GM12878 (cell line): ENCODE results near the gene MORN2. TPM values are rescaled to one million over a fixed set of nuclear protein-coding genes. Genes with fewer than 3 reads are reported as not detected.

Experiments used
- ATAC-seq: fragments of 200-7000 bp; cut with Tn5 transposase; 3 replicates; pipeline ENCODE4 v1.9.1; 2020; ENCODE audit warnings: mild to moderate bottlenecking, moderate library complexity
- BruUV-seq: library from RNA; stranded (reverse); fragments of 400-500 nt; replicated peaks from 2 replicates; lab custom pipeline; 2021; lab: Mats Ljungman, UMichigan
- CTCF ChIA-PET: fragments of 300-600 bp; sonication (Branson Sonifier 250); formaldehyde crosslinking; extraction: SDS; loops from one replicate; lab custom pipeline; 2021; ENCODE audit warnings: inconsistent platforms; lab: Yijun Ruan, JAX
- POLR2A ChIA-PET: fragments of 350-600 bp; formaldehyde crosslinking; extraction: SDS; loops from one replicate; lab custom pipeline; 2021; ENCODE audit warnings: inconsistent platforms; lab: Charles Lee
- RAD21 ChIA-PET: fragments of 300-600 bp; sonication (Branson Sonifier 250); formaldehyde crosslinking; loops from one replicate; lab custom pipeline; 2023; ENCODE audit warnings: antibody characterized with exemption; ENCODE audit not compliant: unreplicated experiment; lab: Charles Lee
- SMC1A ChIA-PET: fragments of 300-600 bp; sonication (Branson Sonifier 250); formaldehyde crosslinking; loops from one replicate; lab custom pipeline; 2023; ENCODE audit not compliant: unreplicated experiment, uncharacterized antibody; lab: Charles Lee
- DNase-seq: peaks from one replicate; pipeline ENCODE4 v3.0.0-alpha.2; 2011; ENCODE audit warnings: low read depth, low spot score
- FAIRE-seq: peaks from 3 replicates; lab custom pipeline; 2011; peaks lifted over from hg19 to GRCh38; lab: Jason Lieb, UNC
- H2AFZ ChIP-seq: 2 replicates; pipeline ENCODE4 v1.6.0; 2011; ENCODE audit warnings: low read depth, low read length, control low read depth; ENCODE audit not compliant: control insufficient read depth
- H3K27ac ChIP-seq: 2 replicates; pipeline ENCODE4 v1.5.1; 2011; ENCODE audit warnings: control low read depth; ENCODE audit not compliant: control insufficient read depth, insufficient read depth
- H3K27me3 ChIP-seq, 2 experiments: replicated peaks in 1 of 2; 2 replicates each; pipeline versions ENCODE4 v1.6.0 to v1.6.1; 2011; ENCODE audit warnings: low read length in 1 of 2; ENCODE audit not compliant: control insufficient read depth in 2 of 2, insufficient read depth in 2 of 2
- H3K36me3 ChIP-seq, 2 experiments: 2 replicates each; pipeline ENCODE4 v1.5.1; 2011; ENCODE audit warnings: low read length in 1 of 2; ENCODE audit not compliant: control insufficient read depth in 2 of 2, insufficient read depth in 2 of 2
- H3K4me1 ChIP-seq: 2 replicates; pipeline ENCODE4 v1.6.1; 2011; ENCODE audit warnings: mild to moderate bottlenecking, low read length, moderate library complexity, mixed read lengths; ENCODE audit not compliant: control insufficient read depth, insufficient read depth
- H3K4me2 ChIP-seq: 2 replicates; pipeline ENCODE4 v1.6.0; 2011; ENCODE audit warnings: control low read depth; ENCODE audit not compliant: control insufficient read depth, insufficient read depth
- H3K4me3 ChIP-seq: fragments of 200-600 bp; sonication (generic); 2 replicates; pipeline ENCODE4 v1.5.1; 2016
- H3K79me2 ChIP-seq: 2 replicates; pipeline ENCODE4 v1.6.0; 2011; ENCODE audit warnings: low read length; ENCODE audit not compliant: control insufficient read depth, insufficient read depth
- H3K9ac ChIP-seq: 2 replicates; pipeline ENCODE4 v1.8.0; 2011; ENCODE audit warnings: low read length, control low read depth, mixed read lengths; ENCODE audit not compliant: control insufficient read depth, insufficient read depth
- H3K9me3 ChIP-seq: replicated peaks from 3 replicates; pipeline ENCODE4 v1.5.1; 2011; ENCODE audit warnings: mild to moderate bottlenecking, low read length; ENCODE audit not compliant: control insufficient read depth, insufficient read depth
- H4K20me1 ChIP-seq: 2 replicates; pipeline ENCODE4 v1.6.0; 2011; ENCODE audit not compliant: control insufficient read depth, insufficient read depth
- ATF2 ChIP-seq: IDR thresholded peaks from 2 replicates; pipeline ENCODE4 v1.6.1; 2012; ENCODE audit warnings: low read length, inconsistent platforms
- BCL11A ChIP-seq: IDR thresholded peaks from 2 replicates; pipeline ENCODE4 v1.6.1; 2011; ENCODE audit warnings: low read depth, low read length
- ETV6 ChIP-seq, 2 experiments: fragments of 450-650 bp in 1 of 2; IDR thresholded peaks in 1 of 2; conservative IDR thresholded peaks in 1 of 2; 2 replicates each; pipeline ENCODE4 v1.6.1; 2014; ENCODE audit warnings: antibody characterized with exemption in 1 of 2, borderline replicate concordance in 1 of 2, low read depth in 1 of 2, mild to moderate bottlenecking in 1 of 2, moderate library complexity in 1 of 2
- HDAC2 ChIP-seq: fragments of 200-600 bp; sonication (generic); IDR thresholded peaks from 2 replicates; pipeline ENCODE4 v1.6.1; 2017
- KAT2A ChIP-seq: conservative IDR thresholded peaks from 2 replicates; pipeline ENCODE4 v1.6.1; 2011; ENCODE audit warnings: low read depth, low read length; ENCODE audit not compliant: control insufficient read depth
- SREBF2 ChIP-seq: IDR thresholded peaks from 2 replicates; pipeline ENCODE4 v1.6.1; 2012; ENCODE audit warnings: mild to moderate bottlenecking, low read length
- in situ Hi-C: fragments of 300-500 bp; cut with MboI; formaldehyde crosslinking; loops from 9 replicates; pipeline ENCODE4 v1.14.3; 2018; ENCODE audit warnings: mixed read lengths
- intact Hi-C: fragments of 100-400 bp; cut with micrococcal nuclease; formaldehyde crosslinking; loops from one replicate; pipeline ENCODE4 v1.14.2; 2022; ENCODE audit not compliant: unreplicated experiment
- polyA plus RNA-seq, 11 experiments: library from polyadenylated mRNA; depleted of rRNA in 4 of 11; unstranded in 6 of 11; stranded (reverse) in 5 of 11; fragments of >200 nt; fragmentation: Nextera tagmentation in 4 of 11; fragmentation: Illumina TruSeq in 1 of 11; extraction: Ambion mirVana in 4 of 11; extraction: Trizol in 1 of 11; gene quantifications; 1 replicate in 1 of 11; 2 replicates in 10 of 11; pipeline versions ENCODE4 v1.2.1 to v1.2.3, GENCODE V29; 2011 to 2016; ENCODE audit warnings: inconsistent platforms in 2 of 11, missing spikeins in 2 of 11, low read depth in 1 of 11
- total RNA-seq, 4 experiments: library from RNA; depleted of rRNA in 3 of 4; stranded (reverse); fragments of >200 nt in 3 of 4; fragmentation: Illumina TruSeq in 1 of 4; extraction: Trizol in 1 of 4; gene quantifications; 2 replicates each; pipeline versions ENCODE4 v1.2.1 to v1.2.3, GENCODE V29; 2013 to 2021
- TF ChIP-seq, protein P1 (sequence below): IDR thresholded peaks from 2 replicates; pipeline ENCODE4 v1.6.1; 2011; ENCODE audit warnings: low read depth, mild to moderate bottlenecking, low read length, moderate library complexity, borderline replicate concordance; ENCODE audit errors: extremely low read depth

MORN2 gene
- total and polyA plus RNA-seq, 10 of the 15 experiments (the other 5 are each of a cell fraction or from before 2014, with no cell fraction given): 2.3 to 26.9 (median 8.0) TPM

DNA sequence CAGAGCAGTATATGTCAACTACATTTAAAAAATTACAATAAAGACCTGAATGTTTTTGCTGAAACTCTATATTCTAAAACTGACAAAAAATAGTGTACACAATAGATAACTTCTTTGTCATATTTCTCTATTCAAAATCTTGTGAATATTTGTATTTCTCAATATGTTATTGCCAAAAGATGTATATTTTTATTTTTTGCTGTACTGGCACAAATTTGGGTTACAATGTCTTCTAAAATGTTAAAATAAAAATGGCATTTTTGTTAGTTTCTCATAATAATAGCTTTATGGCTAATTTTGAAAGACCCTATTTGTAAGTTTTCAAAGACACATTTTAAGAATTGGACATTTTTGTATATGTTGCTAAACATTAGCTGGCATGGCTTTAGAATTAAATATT, 13.3 kb downstream of the MORN2 start:
- ATAC-seq: no peak
- Histone ChIP-seq H3K79me2 (no peaks in the 10 kb centered on the region), H3K9ac (no peak overlapping the region), H3K4me3 (no peak overlapping the region), H4K20me1 (no peaks in the 10 kb centered on the region), H3K27me3 (no peaks in the 10 kb centered on the region), H3K9me3 (no peaks in the 10 kb centered on the region), H2AFZ (no peak overlapping the region), H3K27ac (no peak overlapping the region), H3K36me3 (no peaks in the 10 kb centered on the region), H3K4me1 (no peaks in the 10 kb centered on the region), H3K4me2 (no peak overlapping the region)
- SMC1A ChIA-PET: no interaction called here
- in situ Hi-C loops: no loop called here
- no TSS peak for BruUV-seq
- POLR2A ChIA-PET: no interaction called here
- intact Hi-C loops: no loop called here
- no peak for DNase-seq
- FAIRE-seq: no peak
- CTCF ChIA-PET: no interaction called here
- no peak for TF ChIP-seq KAT2A
- no peak for TF ChIP-seq HDAC2
- TF ChIP-seq ATF2: no peak
- no peak for TF ChIP-seq SREBF2
- TF ChIP-seq ETV6 (conservative IDR thresholded peaks at IDR 0.05 in 1 of 2, IDR thresholded peaks at IDR 0.05 in 1 of 2; ENCODE audit: borderline replicate concordance in 1 of 2, low read depth in 1 of 2): no peak
- TF ChIP-seq BCL11A: no peak
- TF ChIP-seq, protein P1, sequence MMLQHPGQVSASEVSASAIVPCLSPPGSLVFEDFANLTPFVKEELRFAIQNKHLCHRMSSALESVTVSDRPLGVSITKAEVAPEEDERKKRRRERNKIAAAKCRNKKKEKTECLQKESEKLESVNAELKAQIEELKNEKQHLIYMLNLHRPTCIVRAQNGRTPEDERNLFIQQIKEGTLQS: no peak
- RAD21 ChIA-PET: no interaction called here
